Caco-2 (cell line): ENCODE measurements around the gene HPDL. TPM values are rescaled to one million over a fixed set of nuclear protein-coding genes. Genes with fewer than 3 reads are reported as not detected.

Experiments used
- BruUV-seq: library from RNA; stranded (reverse); fragments of 400-500 nt; replicated peaks from 2 replicates; lab custom pipeline; 2021; lab: Mats Ljungman, UMichigan
- CTCF ChIA-PET: fragments of 300-600 bp; sonication (Branson Sonifier 250); formaldehyde crosslinking; loops from one replicate; lab custom pipeline; 2022; ENCODE audit warnings: antibody characterized with exemption; lab: Charles Lee
- POLR2A ChIA-PET: fragments of 300-600 bp; sonication (Branson Sonifier 250); formaldehyde crosslinking; loops from one replicate; lab custom pipeline; 2022; ENCODE audit warnings: antibody characterized with exemption; lab: Charles Lee
- DNase-seq, 2 experiments: peaks; one replicate each; pipeline versions ENCODE4 v3.0.0 to v3.0.0-alpha.2; 2020 to 2022
- H3K27me3 ChIP-seq: replicated peaks from 2 replicates; pipeline ENCODE4 v1.6.0; 2011; ENCODE audit warnings: low read length; ENCODE audit not compliant: control insufficient read depth, insufficient read depth
- H3K36me3 ChIP-seq: 2 replicates; pipeline ENCODE4 v1.5.1; 2011; ENCODE audit warnings: low read length; ENCODE audit not compliant: control insufficient read depth, insufficient read depth
- H3K4me1 ChIP-seq: fragments of 250-450 bp; sonication (Bioruptor Pico); 2 replicates; pipeline ENCODE4 v1.5.1; 2020; ENCODE audit warnings: mild to moderate bottlenecking
- H3K4me3 ChIP-seq: 2 replicates; pipeline ENCODE4 v1.5.1; 2011; ENCODE audit warnings: low read depth, mild to moderate bottlenecking, control low read depth, low read length
- H3K9me3 ChIP-seq: fragments of 250-450 bp; sonication (Bioruptor Pico); 2 replicates; pipeline ENCODE4 v1.5.1; 2020; ENCODE audit warnings: mild to moderate bottlenecking, moderate library complexity
- H3K27ac Mint-ChIP-seq: one replicate; pipeline ENCODE4 v1.8.0; 2022; ENCODE audit warnings: mixed read lengths; ENCODE audit not compliant: unreplicated experiment
- H3K27me3 Mint-ChIP-seq: one replicate; pipeline ENCODE4 v1.8.0; 2022; ENCODE audit warnings: mixed read lengths; ENCODE audit not compliant: insufficient read depth, unreplicated experiment
- H3K36me3 Mint-ChIP-seq: one replicate; pipeline ENCODE4 v1.8.0; 2022; ENCODE audit warnings: mild to moderate bottlenecking, mixed read lengths; ENCODE audit not compliant: insufficient read depth, unreplicated experiment
- H3K4me1 Mint-ChIP-seq: one replicate; pipeline ENCODE4 v1.8.0; 2022; ENCODE audit warnings: low read depth, mixed read lengths; ENCODE audit not compliant: unreplicated experiment
- H3K4me3 Mint-ChIP-seq: one replicate; pipeline ENCODE4 v1.8.0; 2022; ENCODE audit warnings: mild to moderate bottlenecking, moderate library complexity, mixed read lengths; ENCODE audit not compliant: unreplicated experiment
- H3K9me3 Mint-ChIP-seq: one replicate; pipeline ENCODE4 v1.8.0; 2022; ENCODE audit warnings: mixed read lengths; ENCODE audit not compliant: unreplicated experiment
- CTCF ChIP-seq, 2 experiments: fragments of 200-600 bp in 1 of 2; IDR thresholded peaks; 1 replicate in 1 of 2; 2 replicates in 1 of 2; pipeline versions ENCODE4 v1.5.1 to v1.8.0; 2011 to 2022; ENCODE audit warnings: antibody characterized with exemption in 1 of 2, control low read depth in 1 of 2, inconsistent platforms in 1 of 2, low read depth in 1 of 2, low read length in 1 of 2, mild to moderate bottlenecking in 1 of 2, moderate library complexity in 1 of 2; ENCODE audit not compliant: insufficient read depth in 1 of 2, severe bottlenecking in 1 of 2, unreplicated experiment in 1 of 2
- intact Hi-C: fragments of 100-400 bp; cut with micrococcal nuclease; formaldehyde crosslinking; loops from one replicate; pipeline ENCODE4 v1.10.0; 2022; ENCODE audit not compliant: unreplicated experiment
- total RNA-seq: library from RNA; stranded (reverse); gene quantifications from 2 replicates; pipeline ENCODE4 v1.2.3, GENCODE V29; 2022

Gene HPDL
- total RNA-seq, 1 experiment from 2014 or later: 90.6 TPM

- H3K9me3 Mint-ChIP-seq: no peaks in the 10 kb centered on the region
- DNase-seq: peak; percentile 32 to 61
- Histone ChIP-seq H3K27me3 (no peaks in the 10 kb centered on the region), H3K9me3 (no peaks in the 10 kb centered on the region), H3K36me3 (peaks cover 4% of the 10 kb centered on the region), H3K4me1 (peaks cover 36% of the 10 kb centered on the region), H3K4me3 (peak overlapping the region; percentile 98)
- peak overlapping the region; percentile 89 for H3K4me3 Mint-ChIP-seq
- peaks cover 59% of the 10 kb centered on the region for H3K36me3 Mint-ChIP-seq
- POLR2A ChIA-PET: interaction anchor here (0.8 to 4.6 kb wide), 5 partner anchors 8 to 164 kb away, joined by 4 to 68 read pairs (median 5); partner anchors contain the start of genes MUTYH, TESK2 and TOE1
- peak overlapping the region; percentile 93 for H3K27ac Mint-ChIP-seq
- BruUV-seq: no TSS peak
- no peaks in the 10 kb centered on the region for H3K27me3 Mint-ChIP-seq
- CTCF ChIA-PET: interaction anchor here (2.6 kb wide), 1 partner anchor 24 kb away, joined by 26 read pairs; no protein-coding TSS in a partner anchor
- TF ChIP-seq CTCF (IDR thresholded peaks at IDR 0.05; ENCODE audit: insufficient read depth in 1 of 2, low read depth in 1 of 2, low read length in 1 of 2, severe bottlenecking in 1 of 2, unreplicated experiment in 1 of 2): no peak
- peaks cover 16% of the 10 kb centered on the region for H3K4me1 Mint-ChIP-seq
- intact Hi-C loops: loop anchor here (1.0 kb wide), 1 partner anchor 8 kb away; no protein-coding TSS in a partner anchor
These were observed 1.2 kb downstream of the HPDL start for GRCh38 chr1:45327644-45328515.

- Histone ChIP-seq H3K4me1 (peaks cover 36% of the 10 kb centered on the region), H3K27me3 (no peaks in the 10 kb centered on the region), H3K4me3 (peak overlapping the region; percentile 98), H3K36me3 (peaks cover 8% of the 10 kb centered on the region), H3K9me3 (no peaks in the 10 kb centered on the region)
- intact Hi-C loops: loop anchor here (1.0 kb wide), 2 partner anchors 8 to 25 kb away; no protein-coding TSS in a partner anchor
- Mint-ChIP-seq H3K27me3 (no peaks in the 10 kb centered on the region), H3K4me3 (peak overlapping the region; percentile 89), H3K9me3 (no peaks in the 10 kb centered on the region), H3K27ac (peak overlapping the region; percentile 93), H3K36me3 (peaks cover 64% of the 10 kb centered on the region), H3K4me1 (peaks cover 16% of the 10 kb centered on the region)
- DNase-seq: peak; percentile 37 to 59
- ChIA-PET CTCF (interaction anchor here (1.3 to 2.6 kb wide), 2 partner anchors 12 to 25 kb away, joined by 6 to 26 read pairs; partner anchors contain the start of genes MUTYH and TOE1), POLR2A (interaction anchor here (1.2 to 4.6 kb wide), 4 partner anchors 9 to 193 kb away, joined by 3 to 68 read pairs (median 8); partner anchors contain the start of genes MUTYH, PRDX1 and TOE1)
- TF ChIP-seq CTCF (IDR thresholded peaks at IDR 0.05; ENCODE audit: insufficient read depth in 1 of 2, low read depth in 1 of 2, low read length in 1 of 2, severe bottlenecking in 1 of 2, unreplicated experiment in 1 of 2): no peak
- no TSS peak for BruUV-seq
These were observed 2.0 kb downstream of the HPDL start for GRCh38 chr1:45328680-45329079.

- peaks cover 69% of the 10 kb centered on the region for H3K36me3 Mint-ChIP-seq
- Histone ChIP-seq H3K4me3 (peak overlapping the region; percentile 98), H3K9me3 (no peaks in the 10 kb centered on the region), H3K27me3 (no peaks in the 10 kb centered on the region), H3K36me3 (peaks cover 11% of the 10 kb centered on the region), H3K4me1 (peaks cover 39% of the 10 kb centered on the region)
- CTCF ChIA-PET: interaction anchor here (1.3 to 2.6 kb wide), 2 partner anchors 11 to 26 kb away, joined by 6 to 26 read pairs; partner anchors contain the start of genes MUTYH and TOE1
- H3K27ac Mint-ChIP-seq: peak overlapping the region; percentile 93
- intact Hi-C loops: loop anchor here (1.0 kb wide), 1 partner anchor 26 kb away; no protein-coding TSS in a partner anchor
- peak overlapping the region; percentile 89 for H3K4me3 Mint-ChIP-seq
- POLR2A ChIA-PET: interaction anchor here (0.6 to 4.6 kb wide), 8 partner anchors 8 to 1696 kb away, joined by 3 to 68 read pairs (median 4); partner anchors contain the start of genes GPBP1L1, MUTYH, PRDX1 and TOE1
- peaks cover 19% of the 10 kb centered on the region for H3K4me1 Mint-ChIP-seq
- DNase-seq: peak; percentile 86 to 90
- no peaks in the 10 kb centered on the region for H3K9me3 Mint-ChIP-seq
- no peak for TF ChIP-seq CTCF (IDR thresholded peaks at IDR 0.05; ENCODE audit: insufficient read depth in 1 of 2, low read depth in 1 of 2, low read length in 1 of 2, severe bottlenecking in 1 of 2, unreplicated experiment in 1 of 2)
- no TSS peak for BruUV-seq
- no peaks in the 10 kb centered on the region for H3K27me3 Mint-ChIP-seq
These were observed 2.8 kb downstream of the HPDL start for GRCh38 chr1:45329445-45329844.
